CD8-positive, alpha-beta memory T cell (primary cell): Measurements from ENCODE around the gene CNTNAP5. TPM values are rescaled to one million over a fixed set of nuclear protein-coding genes. Genes with fewer than 3 reads are reported as not detected.
"Not testable (repeated sequence)": the region's sequence is repeated elsewhere in the genome, so short reads cannot be mapped to it uniquely, and the experiment has no call there.

ENCODE experiments used
- CTCF ChIA-PET: fragments of 350-600 bp; sonication (Branson Sonifier 250); formaldehyde crosslinking; loops from one replicate; lab custom pipeline; 2021; ENCODE audit warnings: antibody characterized with exemption; lab: Charles Lee
- POLR2A ChIA-PET: fragments of 350-600 bp; sonication (Branson Sonifier 250); formaldehyde crosslinking; loops from one replicate; lab custom pipeline; 2021; ENCODE audit warnings: antibody characterized with exemption; lab: Charles Lee
- DNase-seq, 5 donors: peaks; one replicate each; pipeline versions ENCODE4 v3.0.0 to v3.0.0-alpha.2; 2020 to 2022; ENCODE audit warnings: mixed read lengths in 1 of 5
- H3K27ac ChIP-seq: one replicate; pipeline ENCODE4 v1.7.0; 2013; ENCODE audit warnings: low read depth, mild to moderate bottlenecking, low read length, moderate library complexity
- H3K27me3 ChIP-seq: 2 replicates; pipeline ENCODE4 v1.7.0; 2013; ENCODE audit warnings: low read length, mild to moderate bottlenecking; ENCODE audit not compliant: insufficient read depth, poor library complexity, severe bottlenecking
- H3K36me3 ChIP-seq: 2 replicates; pipeline ENCODE4 v1.7.0; 2013; ENCODE audit warnings: mild to moderate bottlenecking, low read length, moderate library complexity; ENCODE audit not compliant: insufficient read depth
- H3K4me1 ChIP-seq: 2 replicates; pipeline ENCODE4 v1.7.0; 2013; ENCODE audit warnings: mild to moderate bottlenecking, low read length, moderate library complexity; ENCODE audit not compliant: insufficient read depth
- H3K4me3 ChIP-seq: 2 replicates; pipeline ENCODE4 v1.7.0; 2013; ENCODE audit warnings: mild to moderate bottlenecking, low read length
- H3K9me3 ChIP-seq: 2 replicates; pipeline ENCODE4 v1.7.0; 2013; ENCODE audit warnings: mild to moderate bottlenecking, low read length
- H3K27ac Mint-ChIP-seq, 8 donors: one replicate each; pipeline ENCODE4 v1.8.0; 2020 to 2021; ENCODE audit warnings: mixed read lengths in 8 of 8, mild to moderate bottlenecking in 6 of 8, inconsistent platforms in 3 of 8, moderate library complexity in 3 of 8
- H3K27me3 Mint-ChIP-seq, 2 donors: one replicate each; pipeline ENCODE4 v1.8.0; 2020 to 2021; ENCODE audit warnings: mixed read lengths in 2 of 2, mild to moderate bottlenecking in 1 of 2, moderate library complexity in 1 of 2
- H3K36me3 Mint-ChIP-seq, 3 donors: one replicate each; pipeline ENCODE4 v1.8.0; 2020 to 2021; ENCODE audit warnings: mixed read lengths in 3 of 3, inconsistent platforms in 1 of 3, mild to moderate bottlenecking in 1 of 3
- H3K4me1 Mint-ChIP-seq, 3 donors: one replicate each; pipeline ENCODE4 v1.8.0; 2020 to 2021; ENCODE audit warnings: mixed read lengths in 3 of 3, inconsistent platforms in 1 of 3, mild to moderate bottlenecking in 1 of 3
- H3K4me3 Mint-ChIP-seq, 7 donors: one replicate each; pipeline ENCODE4 v1.8.0; 2020 to 2021; ENCODE audit warnings: mixed read lengths in 7 of 7, mild to moderate bottlenecking in 6 of 7, moderate library complexity in 4 of 7, inconsistent platforms in 2 of 7
- H3K9me3 Mint-ChIP-seq, 5 donors: one replicate each; pipeline ENCODE4 v1.8.0; 2020 to 2022; ENCODE audit warnings: mixed read lengths in 5 of 5, mild to moderate bottlenecking in 3 of 5, moderate library complexity in 2 of 5, inconsistent platforms in 1 of 5
- polyA plus RNA-seq: library from polyadenylated mRNA; unstranded; fragments of 300-500 nt; fragmentation: Illumina TruSeq; gene quantifications from one replicate; pipeline ENCODE4 v1.2.3, GENCODE V29; 2021
- total RNA-seq, 2 experiments: library from RNA; stranded (reverse); gene quantifications; one replicate each; pipeline ENCODE4 v1.2.3, GENCODE V29; 2021

CNTNAP5 gene
- total and polyA plus RNA-seq, 3 experiments from 2014 or later: not detected

GRCh38 chr2:124347209-124347608, 322.1 kb downstream of the CNTNAP5 start:
- Histone ChIP-seq H3K9me3 (no peaks in the 10 kb centered on the region), H3K27me3 (no peaks in the 10 kb centered on the region), H3K4me1 (no peaks in the 10 kb centered on the region), H3K27ac (no peak overlapping the region), H3K4me3 (no peak overlapping the region), H3K36me3 (no peaks in the 10 kb centered on the region)
- no peaks in the 10 kb centered on the region for H3K4me1 Mint-ChIP-seq
- no peak overlapping the region for H3K4me3 Mint-ChIP-seq
- H3K27me3 Mint-ChIP-seq: no peaks in the 10 kb centered on the region
- no peak overlapping the region for H3K27ac Mint-ChIP-seq
- no peak for DNase-seq
- H3K36me3 Mint-ChIP-seq: no peaks in the 10 kb centered on the region
- H3K9me3 Mint-ChIP-seq: peaks cover 1 to 12% (median 6%) of the 10 kb centered on the region in 5 donors
- ChIA-PET POLR2A (no interaction called here), CTCF (no interaction called here)

DNA sequence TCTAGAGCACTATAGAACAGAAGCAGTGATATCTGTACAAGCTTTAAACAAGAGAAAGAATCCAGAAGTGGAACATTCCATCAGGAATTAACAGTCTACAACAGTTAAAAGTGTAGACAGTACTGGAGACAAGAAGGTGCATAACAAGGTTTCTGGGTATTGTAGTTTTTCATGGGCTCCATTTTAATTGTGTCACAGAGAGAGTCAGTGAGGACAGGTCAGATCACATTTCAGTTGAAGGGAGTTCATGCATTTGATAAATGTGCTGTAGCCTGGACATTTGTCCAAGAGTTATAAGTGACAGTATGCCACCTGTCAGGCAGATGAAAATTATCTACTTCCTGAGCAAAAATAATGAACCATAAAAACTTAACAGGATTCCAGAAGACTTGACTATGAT, 328.6 kb downstream of the CNTNAP5 start:
- Histone ChIP-seq H3K4me3 (no peak overlapping the region), H3K27me3 (no peaks in the 10 kb centered on the region), H3K4me1 (no peaks in the 10 kb centered on the region), H3K36me3 (no peaks in the 10 kb centered on the region), H3K9me3 (no peaks in the 10 kb centered on the region), H3K27ac (no peak overlapping the region)
- Mint-ChIP-seq H3K4me1 (no peaks in the 10 kb centered on the region), H3K36me3 (no peaks in the 10 kb centered on the region), H3K4me3 (no peak overlapping the region), H3K27me3 (no peaks in the 10 kb centered on the region), H3K27ac (no peak overlapping the region), H3K9me3 (peaks cover 1 to 6% (median 3%) of the 10 kb centered on the region in 5 donors)
- POLR2A ChIA-PET: no interaction called here
- no peak for DNase-seq
- CTCF ChIA-PET: no interaction called here

DNA sequence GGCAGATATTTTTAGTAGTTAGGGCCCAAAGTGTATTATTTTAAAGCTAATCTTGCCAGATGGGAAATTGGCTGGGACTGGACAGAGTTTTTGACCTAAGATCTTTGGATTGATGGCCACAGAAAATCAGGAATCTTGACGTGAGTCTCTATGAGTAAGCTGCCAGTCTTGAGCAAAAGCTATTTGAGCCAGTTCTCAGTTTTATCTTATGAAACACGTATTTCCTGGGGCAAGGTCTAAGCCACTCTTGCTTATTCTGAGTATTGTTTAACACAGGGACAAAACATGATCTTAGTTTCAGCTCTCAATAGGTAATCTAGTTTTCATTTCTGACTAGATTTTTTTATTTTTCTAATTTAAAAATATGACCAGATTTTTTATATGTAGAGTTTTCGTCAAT, 329.4 kb downstream of the CNTNAP5 start:
- H3K9me3 Mint-ChIP-seq: peaks cover 1 to 9% (median 3%) of the 10 kb centered on the region in 5 donors
- H3K27me3 Mint-ChIP-seq: no peaks in the 10 kb centered on the region
- ChIA-PET POLR2A (no interaction called here), CTCF (no interaction called here)
- Histone ChIP-seq H3K27me3 (no peaks in the 10 kb centered on the region), H3K4me1 (no peaks in the 10 kb centered on the region), H3K4me3 (no peak overlapping the region), H3K36me3 (no peaks in the 10 kb centered on the region), H3K9me3 (no peaks in the 10 kb centered on the region), H3K27ac (no peak overlapping the region)
- no peak overlapping the region for H3K27ac Mint-ChIP-seq
- H3K4me3 Mint-ChIP-seq: no peak overlapping the region
- no peaks in the 10 kb centered on the region for H3K36me3 Mint-ChIP-seq
- no peaks in the 10 kb centered on the region for H3K4me1 Mint-ChIP-seq
- no peak for DNase-seq

DNA sequence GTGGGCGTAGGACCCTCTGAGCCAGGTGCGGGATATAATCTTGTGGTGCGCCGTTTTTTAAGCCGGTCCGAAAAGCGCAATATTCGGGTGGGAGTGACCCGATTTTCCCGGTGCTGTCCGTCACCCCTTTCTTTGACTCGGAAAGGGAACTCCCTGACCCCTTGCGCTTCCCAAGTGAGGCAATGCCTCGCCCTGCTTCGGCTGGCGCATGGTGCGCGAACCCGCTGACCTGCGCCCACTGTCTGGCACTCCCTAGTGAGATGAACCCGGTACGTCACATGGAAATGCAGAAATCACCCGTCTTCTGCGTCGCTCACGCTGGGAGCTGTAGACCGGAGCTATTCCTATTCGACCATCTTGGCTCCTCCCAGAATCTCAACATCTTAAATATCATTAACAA, 336.9 kb downstream of the CNTNAP5 start:
- H3K27ac ChIP-seq, H3K4me1 ChIP-seq, H3K27ac Mint-ChIP-seq, POLR2A ChIA-PET, H3K36me3 ChIP-seq, DNase-seq, H3K9me3 ChIP-seq, H3K27me3 ChIP-seq, H3K4me3 ChIP-seq, H3K27me3 Mint-ChIP-seq, H3K4me1 Mint-ChIP-seq, H3K4me3 Mint-ChIP-seq, H3K36me3 Mint-ChIP-seq, CTCF ChIA-PET: not testable (repeated sequence)
- H3K9me3 Mint-ChIP-seq: peaks cover 4 to 16% (median 13%) of the 10 kb centered on the region in 5 donors

DNA sequence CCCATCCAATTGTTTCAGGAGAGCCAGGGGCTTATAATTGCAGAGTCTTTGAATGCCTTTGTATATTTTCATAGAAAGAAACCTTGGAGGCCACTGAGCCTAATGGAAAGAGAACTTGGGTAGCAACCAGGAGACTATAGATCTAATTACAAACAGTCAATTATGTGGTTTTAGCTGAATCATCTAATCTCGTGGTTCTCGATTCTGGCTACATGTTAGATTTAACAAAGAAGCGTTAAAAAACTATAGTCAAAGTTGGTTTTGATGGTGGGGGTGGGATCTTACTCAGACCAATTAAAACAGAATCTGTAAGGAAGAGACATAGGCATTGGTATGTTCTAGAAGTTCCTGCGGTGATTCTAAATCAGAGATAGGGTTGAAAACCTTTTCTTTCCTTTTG, 344.1 kb downstream of the CNTNAP5 start:
- H3K27ac ChIP-seq: no peak overlapping the region
- H3K36me3 ChIP-seq: no peaks in the 10 kb centered on the region
- no peaks in the 10 kb centered on the region for H3K4me1 ChIP-seq
- H3K9me3 ChIP-seq: no peaks in the 10 kb centered on the region
- no peaks in the 10 kb centered on the region for H3K27me3 ChIP-seq
- H3K9me3 Mint-ChIP-seq: peaks cover 3 to 7% (median 5%) of the 10 kb centered on the region in 5 donors
- no peak overlapping the region for H3K4me3 Mint-ChIP-seq
- no peaks in the 10 kb centered on the region for H3K36me3 Mint-ChIP-seq
- no peak overlapping the region for H3K27ac Mint-ChIP-seq
- DNase-seq: no peak
- H3K4me3 ChIP-seq: no peak overlapping the region
- POLR2A ChIA-PET: no interaction called here
- CTCF ChIA-PET: no interaction called here
- no peaks in the 10 kb centered on the region for H3K4me1 Mint-ChIP-seq
- H3K27me3 Mint-ChIP-seq: no peaks in the 10 kb centered on the region

DNA sequence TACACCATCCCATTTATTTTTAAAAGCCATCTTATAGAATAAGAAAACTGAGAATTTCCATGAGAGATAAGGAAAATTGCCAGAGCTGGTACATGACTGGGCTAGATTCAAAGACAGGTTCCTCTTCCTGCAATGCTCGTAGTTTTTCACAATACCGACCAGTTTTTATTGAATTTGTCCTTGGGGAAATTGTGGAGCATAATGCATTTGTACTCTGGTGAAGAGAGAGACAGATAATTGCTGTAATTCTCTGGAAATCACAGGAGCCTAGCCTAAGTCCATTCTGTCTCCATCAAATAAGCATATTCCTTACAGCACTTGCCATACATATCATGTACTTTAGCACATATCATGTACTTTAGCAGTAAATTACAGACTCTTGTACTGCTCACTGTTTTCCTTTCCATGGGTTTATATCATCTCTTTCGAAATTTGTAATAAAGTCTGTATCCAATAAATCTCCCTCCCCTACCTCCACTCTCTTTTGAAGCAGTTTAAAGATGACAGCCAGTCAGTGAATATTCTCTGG, 355.2 kb downstream of the CNTNAP5 start:
- Histone ChIP-seq H3K27me3 (no peaks in the 10 kb centered on the region), H3K4me3 (no peak overlapping the region), H3K9me3 (no peaks in the 10 kb centered on the region), H3K27ac (no peak overlapping the region), H3K36me3 (no peaks in the 10 kb centered on the region), H3K4me1 (no peaks in the 10 kb centered on the region)
- Mint-ChIP-seq H3K36me3 (no peaks in the 10 kb centered on the region), H3K9me3 (peaks cover 0 to 21% (median 2%) of the 10 kb centered on the region in 5 donors), H3K4me1 (no peaks in the 10 kb centered on the region), H3K27ac (no peak overlapping the region), H3K27me3 (no peaks in the 10 kb centered on the region), H3K4me3 (no peak overlapping the region)
- ChIA-PET CTCF (no interaction called here), POLR2A (no interaction called here)
- DNase-seq: no peak

DNA sequence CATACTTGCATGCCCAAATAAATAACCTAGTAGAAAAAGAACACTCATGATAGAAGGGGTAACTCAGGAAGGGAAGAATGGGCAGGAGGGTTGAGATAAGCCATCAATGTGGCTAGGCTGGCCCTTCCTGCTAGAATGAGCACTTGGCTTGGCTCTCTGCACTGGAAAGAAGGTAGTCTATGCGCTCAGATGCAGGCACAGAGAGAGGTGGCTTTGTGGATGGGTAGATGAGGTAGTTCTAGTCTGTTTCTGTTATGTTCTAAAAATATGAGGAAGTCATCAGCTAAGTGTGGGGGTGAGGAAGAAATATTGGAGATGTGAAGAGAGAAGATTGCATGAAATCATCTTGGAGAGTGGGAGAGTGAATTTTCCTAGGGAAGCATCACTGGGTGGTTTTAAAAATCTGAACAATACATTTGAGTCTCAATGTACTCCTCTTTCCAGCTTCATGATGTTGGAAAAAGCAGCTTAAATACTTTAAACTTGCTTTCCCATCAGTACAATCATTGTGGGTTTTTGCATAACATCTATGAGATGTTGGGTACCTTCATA, 357.1 kb downstream of the CNTNAP5 start:
- H3K27ac Mint-ChIP-seq: no peak overlapping the region
- CTCF ChIA-PET: no interaction called here
- H3K36me3 ChIP-seq: no peaks in the 10 kb centered on the region

GRCh38 chr2:124395961-124396360, 370.9 kb downstream of the CNTNAP5 start:
- Histone ChIP-seq H3K4me1 (no peaks in the 10 kb centered on the region), H3K27me3 (no peaks in the 10 kb centered on the region), H3K4me3 (no peak overlapping the region), H3K27ac (no peak overlapping the region), H3K36me3 (no peaks in the 10 kb centered on the region), H3K9me3 (no peaks in the 10 kb centered on the region)
- Mint-ChIP-seq H3K36me3 (no peaks in the 10 kb centered on the region), H3K4me3 (no peak overlapping the region), H3K4me1 (no peaks in the 10 kb centered on the region), H3K27ac (no peak overlapping the region), H3K27me3 (no peaks in the 10 kb centered on the region), H3K9me3 (peaks cover 0 to 10% (median 7%) of the 10 kb centered on the region in 5 donors)
- no peak for DNase-seq
- POLR2A ChIA-PET: no interaction called here
- CTCF ChIA-PET: no interaction called here

More for the DNA sequence above, 357.1 kb downstream of the CNTNAP5 start:
- POLR2A ChIA-PET: no interaction called here
- no peak for DNase-seq
- no peaks in the 10 kb centered on the region for H3K4me1 ChIP-seq
- H3K9me3 ChIP-seq: no peaks in the 10 kb centered on the region
- H3K27me3 ChIP-seq: no peaks in the 10 kb centered on the region
- Mint-ChIP-seq H3K36me3 (no peaks in the 10 kb centered on the region), H3K27me3 (no peaks in the 10 kb centered on the region), H3K9me3 (peaks cover 0 to 11% (median 4%) of the 10 kb centered on the region in 5 donors), H3K4me3 (no peak overlapping the region), H3K4me1 (no peaks in the 10 kb centered on the region)
- no peak overlapping the region for H3K27ac ChIP-seq
- H3K4me3 ChIP-seq: no peak overlapping the region
